ENCODE results near the gene SGMS1.
"Not testable (repeated sequence)": the region's sequence is repeated elsewhere in the genome, so short reads cannot be mapped to it uniquely, and the experiment has no call there.

The SGMS1 gene

DNA sequence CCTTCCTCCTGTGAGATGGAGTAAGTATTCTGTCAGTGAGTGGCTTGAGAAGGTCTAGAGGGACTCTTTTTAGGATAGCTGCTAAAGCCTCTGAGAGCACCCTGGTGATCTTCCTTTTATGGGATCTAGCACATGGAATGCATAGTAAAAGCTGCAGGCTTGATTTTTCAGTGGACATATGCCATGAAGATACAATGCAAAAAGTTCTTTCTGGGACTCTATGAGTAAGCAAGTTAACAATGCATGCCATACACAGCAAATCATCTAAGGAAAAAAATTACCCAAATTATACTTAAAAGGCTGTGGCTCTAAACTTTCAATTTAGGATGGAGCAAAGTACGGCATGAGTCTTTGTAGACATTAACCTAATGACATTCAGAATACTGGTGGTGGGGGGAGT is 154.5 kb downstream of the SGMS1 start:
- DNase-seq (ENCODE audit: low read depth) = peak; percentile 38

DNA sequence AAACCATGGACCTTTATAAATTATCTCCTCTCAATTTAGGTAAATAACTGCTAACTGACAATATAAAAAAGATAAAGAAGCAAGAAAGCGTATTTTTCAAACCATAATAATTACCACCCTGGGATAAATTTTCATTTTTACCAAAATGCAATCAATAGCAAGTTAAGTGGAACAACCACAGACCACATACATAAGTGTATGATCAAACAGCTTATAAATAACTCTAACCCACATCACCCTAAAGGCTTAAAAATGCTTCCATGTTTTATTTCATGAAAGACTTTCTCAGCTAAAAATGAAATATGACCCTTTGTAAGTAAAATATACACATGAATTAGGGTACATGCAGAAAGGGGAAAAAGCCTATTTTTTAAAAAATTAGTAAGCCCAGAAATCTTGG is 156.5 kb downstream of the SGMS1 start:
- no peak for DNase-seq (ENCODE audit: low read depth)

DNA sequence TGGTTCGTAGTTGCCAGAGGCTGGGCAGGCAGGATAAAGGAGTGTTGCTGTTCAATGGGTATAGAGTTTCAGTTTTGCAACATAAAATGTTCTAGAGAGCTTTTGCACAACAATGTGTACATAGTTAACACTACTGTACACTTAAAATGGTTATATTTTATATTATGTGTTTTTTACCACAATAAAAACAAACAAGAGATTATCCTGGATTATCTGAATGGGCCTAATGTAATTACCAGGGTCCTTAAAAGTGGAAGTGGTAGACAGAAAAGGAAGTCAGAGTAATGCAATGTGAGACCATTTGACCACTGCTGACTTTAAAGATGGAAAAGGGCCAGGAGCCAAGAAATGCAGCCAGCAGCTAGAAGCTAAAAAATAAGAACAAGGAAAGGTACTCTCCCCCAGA is 159.7 kb downstream of the SGMS1 start:
- DNase-seq (ENCODE audit: low read depth) = no peak

DNA sequence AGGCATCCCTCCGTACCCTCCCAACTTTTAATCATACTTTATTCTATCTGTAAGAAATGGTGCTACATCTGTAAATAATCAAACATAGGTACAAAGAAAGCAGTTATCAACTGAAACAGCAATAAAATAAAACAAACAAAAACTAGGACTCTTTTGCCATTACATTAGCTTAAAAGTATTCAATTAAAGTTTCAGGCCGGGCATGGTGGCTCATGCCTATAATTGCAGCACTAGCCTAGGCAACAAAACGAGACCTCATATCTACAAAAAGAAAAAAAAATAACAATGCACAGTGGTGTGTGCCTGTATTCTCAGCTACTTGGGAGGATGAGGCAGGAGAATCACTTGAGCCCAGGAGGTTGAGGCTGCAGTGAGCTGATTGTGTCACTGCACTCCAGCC is 161.9 kb downstream of the SGMS1 start:
- DNase-seq (ENCODE audit: low read depth) = no peak

DNA sequence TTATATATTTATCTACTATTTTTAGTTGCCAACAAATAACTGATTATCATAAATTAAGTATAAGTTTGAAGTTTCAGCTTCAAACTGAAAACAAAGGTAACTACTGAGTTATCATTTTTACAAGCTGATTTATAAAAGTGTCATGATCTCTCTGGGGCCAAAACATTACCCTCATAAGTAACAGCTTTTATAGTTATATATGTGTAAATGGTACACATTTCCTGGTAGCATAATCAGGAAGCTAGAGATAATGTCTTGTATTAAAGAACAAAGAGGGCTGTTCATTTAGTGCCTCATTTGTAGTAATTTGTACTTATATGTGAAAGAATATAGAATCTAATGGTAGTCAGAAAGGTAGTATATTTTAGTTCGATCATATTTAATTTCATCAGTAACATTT is 162.6 kb downstream of the SGMS1 start:
- DNase-seq (ENCODE audit: low read depth) = no peak

DNA sequence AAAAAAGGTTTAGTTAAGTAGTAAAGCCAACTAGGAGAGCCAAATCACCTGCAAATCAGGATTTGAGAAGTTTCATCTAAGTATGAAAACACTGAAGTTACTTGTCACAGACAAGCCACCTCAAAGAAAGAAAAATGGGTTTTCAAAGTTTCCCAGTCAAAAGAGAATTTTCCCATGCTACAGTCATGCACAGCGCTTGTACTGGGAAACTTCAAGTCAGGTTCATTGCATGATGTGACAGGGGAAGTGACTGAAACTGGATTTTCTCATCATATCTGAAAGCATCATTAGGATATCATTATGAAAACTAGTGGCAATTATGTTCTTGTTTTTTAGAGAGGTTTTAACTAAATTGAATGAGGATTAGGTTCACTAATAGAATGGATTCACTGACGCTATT is 167.0 kb downstream of the SGMS1 start:
- no peak for DNase-seq (ENCODE audit: low read depth)

DNA sequence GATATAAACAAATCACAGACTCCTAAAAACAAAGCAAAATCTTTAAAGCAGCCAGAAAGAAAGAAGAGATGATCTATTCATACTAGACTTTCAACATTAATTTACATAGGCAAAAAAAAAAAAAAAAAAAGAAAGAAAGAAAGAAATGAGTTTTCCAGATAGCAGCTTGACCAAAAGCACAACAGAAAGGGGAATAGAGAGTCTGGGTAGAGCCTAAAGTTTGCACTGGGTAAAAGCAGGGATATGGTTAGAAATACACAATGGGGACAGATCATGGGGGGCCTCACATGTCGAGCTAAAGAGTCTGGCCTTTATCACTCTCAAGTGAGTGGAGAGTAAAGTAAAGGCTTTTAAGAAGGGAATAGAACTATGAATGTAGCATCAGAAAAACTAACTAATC is 169.8 kb downstream of the SGMS1 start:
- DNase-seq (ENCODE audit: low read depth) = no peak

DNA sequence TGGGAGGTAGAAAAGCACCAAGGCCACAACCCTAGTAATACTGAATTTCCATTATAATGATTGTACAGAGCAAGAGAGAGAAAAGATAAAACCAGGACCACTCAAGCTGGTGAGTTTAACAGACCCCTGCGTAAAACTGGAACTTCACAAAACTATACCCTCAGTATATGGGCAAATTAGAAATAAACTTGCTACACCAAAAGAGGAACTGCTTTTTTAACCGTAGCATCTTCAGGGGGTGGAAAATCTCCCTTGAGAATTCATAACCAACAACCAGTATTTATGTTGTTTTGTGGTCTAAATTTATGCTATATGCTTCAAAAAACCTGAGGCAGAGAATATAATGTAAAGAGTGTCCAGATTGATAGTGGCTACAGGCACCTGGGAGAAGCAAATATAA is 171.2 kb downstream of the SGMS1 start:
- no peak for DNase-seq (ENCODE audit: low read depth)

DNA sequence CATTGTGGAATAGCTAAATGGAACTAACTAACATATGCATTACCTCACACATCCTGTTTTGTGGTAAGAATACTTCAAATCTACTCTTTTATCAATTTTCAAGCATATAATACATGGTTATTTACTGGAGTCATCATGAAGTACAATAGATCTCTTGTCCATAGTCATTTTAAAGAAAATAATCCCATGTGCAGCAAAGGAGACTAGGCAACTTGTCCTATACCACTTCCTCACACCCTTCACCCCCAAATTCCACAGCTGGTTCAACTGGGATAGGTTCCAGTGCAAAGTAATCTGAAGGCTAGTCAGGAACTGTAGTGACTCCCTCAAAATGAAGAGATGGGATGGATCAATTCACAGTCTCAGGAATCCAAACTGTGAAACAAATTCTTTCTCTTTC is 176.1 kb downstream of the SGMS1 start:
- no peak for DNase-seq (ENCODE audit: low read depth)

DNA sequence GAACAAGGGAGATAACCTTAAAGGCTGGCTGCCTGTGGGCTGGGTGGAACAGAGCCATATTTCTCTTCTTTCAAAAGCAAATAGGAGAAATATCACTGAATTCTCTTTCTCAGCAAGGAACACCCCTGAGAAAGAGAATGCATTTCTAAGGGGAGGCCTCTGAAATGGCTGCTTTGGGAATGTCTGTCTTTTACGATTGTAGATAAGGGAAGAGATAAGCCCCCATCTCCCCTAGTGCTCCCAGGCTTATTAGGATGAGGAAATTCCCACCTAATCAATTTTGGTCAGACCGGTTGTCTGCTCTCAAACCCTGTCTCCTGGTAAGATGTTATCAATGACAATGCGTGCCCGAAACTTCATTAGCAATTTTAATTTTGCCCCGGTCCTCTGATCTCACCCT is 178.0 kb downstream of the SGMS1 start:
- not testable (repeated sequence) for DNase-seq (ENCODE audit: low read depth)

DNA sequence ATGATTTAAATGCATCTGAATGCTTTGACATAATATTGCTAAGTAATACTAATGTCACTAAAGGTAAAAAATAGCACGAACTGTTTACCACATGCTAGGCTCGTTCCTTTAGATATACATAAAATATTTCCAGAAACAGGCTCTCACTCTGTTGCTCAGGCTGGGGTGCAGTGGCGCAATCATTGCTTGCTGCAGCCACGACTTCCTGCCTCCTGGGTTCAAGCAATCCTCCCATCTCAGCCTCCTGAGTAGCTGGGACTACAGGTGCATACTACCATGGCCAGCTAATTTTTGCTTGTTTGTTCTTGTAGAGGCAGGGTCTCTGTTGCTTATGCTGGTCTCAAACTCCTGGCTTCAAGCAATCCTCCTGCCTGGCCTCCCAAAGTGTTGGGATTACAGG is 183.3 kb downstream of the SGMS1 start:
- no peak for DNase-seq (ENCODE audit: low read depth)

DNA sequence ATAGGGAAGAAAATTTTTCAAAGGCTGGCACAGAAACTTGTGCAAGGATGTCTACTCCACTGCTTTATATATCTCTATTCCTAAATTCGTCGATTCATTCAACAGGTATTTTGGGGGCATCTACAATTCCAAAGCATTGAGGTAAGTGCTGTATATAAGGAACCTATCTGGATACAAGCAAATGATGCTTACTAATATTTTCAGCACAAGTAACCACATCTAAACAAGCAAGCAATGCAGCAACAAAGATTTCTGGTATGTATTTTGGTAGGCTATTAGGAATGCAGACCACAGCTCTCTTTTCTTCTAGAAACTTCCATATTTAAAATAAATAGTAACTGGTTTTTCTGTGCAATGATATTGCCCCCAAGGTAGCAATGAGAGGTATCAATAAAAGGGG is 183.9 kb downstream of the SGMS1 start:
- no peak for DNase-seq (ENCODE audit: low read depth)

DNA sequence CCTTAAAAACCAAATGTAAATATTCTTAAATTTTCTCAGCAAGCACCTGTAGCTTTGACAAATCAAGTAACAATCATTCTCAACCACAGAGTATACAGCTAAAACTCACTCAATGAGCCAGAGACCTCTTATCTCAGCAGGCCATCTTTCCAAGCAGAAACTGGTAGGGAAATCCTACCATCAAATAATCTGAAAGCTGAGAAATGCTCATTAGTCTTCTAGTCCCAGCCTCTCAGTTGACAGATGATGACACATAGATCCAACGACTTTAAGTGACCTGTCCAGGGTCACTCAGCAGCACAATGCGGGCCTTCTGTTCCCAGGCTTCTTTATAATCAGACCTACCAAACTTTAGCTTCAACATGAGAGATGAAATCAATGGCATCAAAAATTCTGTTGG is 184.6 kb downstream of the SGMS1 start:
- no peak for DNase-seq (ENCODE audit: low read depth)

DNA sequence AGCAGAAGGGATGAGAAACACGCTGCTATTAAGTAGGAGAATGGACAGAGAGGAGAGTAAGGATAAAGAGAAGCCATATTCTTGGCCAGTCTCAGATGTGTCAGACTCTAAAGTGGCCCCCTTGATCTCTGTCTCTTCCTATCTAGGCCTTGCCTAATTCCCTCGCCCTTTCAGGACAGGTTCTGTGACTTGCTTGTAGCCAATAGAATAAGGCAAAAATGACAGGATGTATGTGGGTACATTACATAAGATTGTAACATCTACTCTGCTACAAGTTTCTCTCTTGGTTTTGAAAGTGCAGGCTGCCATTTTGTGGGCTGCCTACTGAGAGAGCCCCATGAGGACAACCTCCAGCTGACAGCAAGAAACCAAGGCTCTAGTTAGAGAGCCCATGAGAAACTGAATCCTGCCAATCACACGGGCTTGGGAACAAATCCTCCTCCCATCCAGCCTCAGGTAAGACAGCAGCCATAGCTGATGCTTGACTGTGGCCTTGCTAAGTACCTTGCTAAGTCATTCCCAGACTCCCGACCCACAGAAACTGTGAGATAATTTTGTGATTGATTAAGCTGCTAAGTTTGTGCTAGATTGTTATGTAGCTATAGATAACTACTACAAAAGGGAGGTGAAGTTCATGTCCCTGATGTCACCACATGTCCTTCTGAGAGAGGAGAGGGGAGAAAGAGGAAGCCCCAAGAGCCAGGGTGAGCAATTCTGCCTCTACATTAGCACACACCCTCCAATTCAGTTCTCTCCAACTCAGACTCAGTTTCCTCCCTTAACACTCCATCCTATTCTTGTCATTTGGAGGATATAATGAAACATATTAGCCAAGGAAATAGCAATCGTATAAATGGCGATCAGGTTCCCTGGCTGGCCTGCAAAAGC is 185.5 kb downstream of the SGMS1 start:
- DNase-seq (ENCODE audit: low read depth) = no peak

DNA sequence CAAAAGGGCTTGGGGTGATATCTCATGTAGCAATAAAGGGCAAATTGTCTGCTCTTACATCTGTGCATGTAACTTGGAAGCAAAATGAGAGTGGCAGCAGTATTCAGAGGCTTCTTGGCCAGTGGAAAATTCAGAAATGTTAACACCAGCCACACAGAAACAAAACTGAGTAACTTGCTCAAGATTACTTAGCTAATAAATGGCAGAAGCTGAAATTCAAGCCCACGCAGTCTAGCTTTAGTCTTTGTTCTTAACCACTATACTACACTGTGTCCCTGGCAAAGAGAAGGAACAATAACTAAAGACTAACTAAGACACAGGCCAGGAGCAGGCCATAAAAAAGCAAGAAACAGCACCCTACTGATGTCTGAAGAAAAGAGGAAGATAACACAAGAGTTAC is 186.5 kb downstream of the SGMS1 start:
- DNase-seq (ENCODE audit: low read depth) = no peak

DNA sequence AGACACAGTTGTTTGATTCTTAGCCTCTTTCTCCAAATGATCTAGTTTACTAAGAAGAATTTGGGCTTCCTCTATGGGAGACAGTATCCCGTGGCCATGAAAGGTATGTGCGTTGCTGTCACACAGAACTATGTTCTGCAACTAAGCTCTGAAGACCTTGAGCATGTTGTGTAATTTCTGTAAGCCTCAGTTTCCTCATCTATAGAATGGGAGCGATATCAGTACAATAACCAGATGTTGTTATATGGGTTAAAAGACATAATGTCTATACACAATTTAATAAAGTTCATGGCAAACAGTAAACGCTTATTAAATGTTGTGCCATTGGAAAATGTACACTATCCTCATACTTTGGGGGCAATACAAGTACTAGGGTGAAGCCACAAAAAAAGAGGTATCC is 187.0 kb downstream of the SGMS1 start:
- no peak for DNase-seq (ENCODE audit: low read depth)

DNA sequence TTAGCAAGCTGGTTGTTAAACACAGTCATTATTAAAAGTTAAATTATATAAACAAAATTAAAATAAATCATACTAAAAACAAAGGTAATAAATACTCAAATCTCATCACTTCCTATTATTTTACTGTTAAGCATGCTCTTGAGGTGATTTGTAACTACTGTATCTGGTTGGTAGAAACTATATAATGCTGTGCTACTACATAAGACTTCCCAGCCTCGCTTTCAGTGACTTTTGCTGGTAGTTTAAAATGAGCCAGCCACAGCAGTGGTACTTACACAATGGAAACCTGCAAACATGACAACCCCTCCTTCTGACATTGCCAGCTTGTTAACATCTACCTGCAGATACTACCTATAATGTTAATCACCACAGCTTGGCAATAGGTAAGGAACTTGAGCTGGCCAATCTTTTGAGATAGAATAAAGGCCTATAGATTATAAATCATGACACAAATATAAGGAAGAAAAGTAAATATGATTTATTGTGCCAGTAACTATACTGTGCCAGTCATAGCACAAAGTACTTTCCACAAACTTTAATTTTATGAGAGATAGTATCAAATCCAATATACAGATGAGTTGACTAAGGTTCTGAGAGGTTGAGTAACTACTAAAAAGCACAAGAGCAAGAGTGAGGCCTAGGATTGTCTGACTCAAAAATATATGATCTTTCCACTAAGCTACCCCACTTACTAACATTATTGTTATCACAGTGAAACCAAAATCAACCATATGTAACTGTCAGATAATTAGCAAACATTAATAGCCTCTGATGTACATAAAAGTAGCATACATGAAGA is 191.3 kb downstream of the SGMS1 start:
- no peak for DNase-seq (ENCODE audit: low read depth)

DNA sequence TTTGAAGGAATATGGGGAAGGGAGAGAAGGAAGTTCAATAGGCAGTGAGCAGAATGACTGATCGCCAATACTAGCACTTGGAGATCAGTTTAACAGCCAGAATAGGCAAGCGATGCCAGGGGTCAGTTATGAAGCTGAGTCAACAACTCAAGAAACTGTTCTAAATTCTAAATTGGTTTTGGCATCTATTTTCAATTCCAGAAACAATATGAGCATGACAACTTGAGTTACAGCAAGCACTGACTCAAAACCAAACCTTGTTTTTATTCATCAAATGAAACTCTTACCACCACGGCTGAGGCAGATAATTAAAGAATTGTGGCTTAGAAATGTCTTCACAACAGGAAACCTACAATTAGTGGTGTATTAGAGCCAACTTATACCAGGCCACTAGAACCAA is 192.0 kb downstream of the SGMS1 start:
- DNase-seq (ENCODE audit: low read depth) = peak; percentile 64

DNA sequence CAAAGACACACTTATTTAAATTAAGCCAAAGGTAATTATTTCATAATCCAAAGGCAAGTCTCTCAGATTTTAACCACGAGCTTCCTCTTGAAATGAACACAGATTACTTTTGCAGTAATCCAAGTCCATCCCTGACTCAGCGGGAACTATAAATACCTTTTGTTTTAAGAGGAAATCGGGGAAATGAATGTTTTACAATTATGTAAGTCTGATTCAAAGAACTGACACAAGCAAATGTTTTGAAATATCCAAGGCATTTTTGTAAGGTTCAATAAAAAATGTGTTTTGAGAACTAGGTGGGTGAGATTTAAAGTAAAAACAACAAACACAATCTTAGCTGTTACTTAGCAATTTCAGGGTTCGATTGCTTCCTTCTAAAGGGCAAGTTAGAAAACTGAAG is 192.6 kb downstream of the SGMS1 start:
- no peak for DNase-seq (ENCODE audit: low read depth)

DNA sequence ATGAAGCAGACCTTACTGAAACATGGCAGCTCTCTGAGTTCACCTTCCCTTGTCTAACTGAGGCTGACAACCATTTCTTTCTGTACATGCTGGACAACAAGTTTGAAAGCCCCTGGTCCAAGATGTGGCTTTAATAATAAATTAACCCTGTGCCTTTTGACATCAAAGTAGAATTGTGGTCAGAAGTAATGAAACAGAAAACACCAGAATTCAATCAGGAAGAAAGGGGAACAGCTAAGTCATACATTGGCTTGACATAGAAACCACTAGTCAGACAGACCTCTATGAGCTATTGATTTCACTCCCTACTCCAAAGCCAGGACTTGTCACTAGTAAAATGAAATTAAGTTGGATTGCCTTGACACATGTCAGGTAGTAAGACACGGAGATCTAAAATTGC is 197.3 kb downstream of the SGMS1 start:
- no peak for DNase-seq (ENCODE audit: low read depth)

DNA sequence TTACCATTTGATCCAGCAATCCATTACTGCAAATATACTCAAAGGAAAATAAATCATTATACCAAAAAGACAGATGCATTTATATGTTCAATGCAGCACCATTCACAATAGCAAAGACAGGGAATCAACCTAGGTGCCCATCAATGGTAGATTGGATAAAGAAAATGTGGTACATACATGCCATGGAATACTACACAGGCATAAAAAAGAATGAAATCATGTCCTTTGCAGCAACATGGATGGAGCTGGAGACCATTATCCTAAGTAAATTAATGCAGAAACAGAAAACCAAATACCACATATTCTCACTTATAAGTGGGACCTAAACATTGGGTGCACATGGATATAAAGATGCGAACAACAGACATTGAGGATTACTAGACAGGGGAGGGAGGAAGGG is 198.5 kb downstream of the SGMS1 start:
- not testable (repeated sequence) for DNase-seq (ENCODE audit: low read depth)

DNA sequence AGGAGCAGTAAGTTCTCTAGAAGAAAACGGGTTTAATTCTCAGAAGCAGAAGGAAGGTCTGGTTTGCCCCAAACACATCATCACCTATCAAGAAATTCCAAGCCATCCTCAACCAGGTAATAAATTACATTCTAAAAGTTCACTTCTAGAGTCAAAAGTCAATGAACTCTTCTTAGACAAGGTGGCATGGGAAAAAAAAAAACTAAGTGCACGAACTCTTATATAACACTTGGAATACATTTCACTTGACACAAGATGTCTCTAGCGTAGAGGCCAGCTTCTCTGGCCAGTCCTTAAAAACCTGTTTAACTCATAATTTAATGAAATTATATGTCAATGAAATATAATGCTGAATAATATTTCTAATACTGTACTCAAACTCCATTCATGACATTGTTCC is 200.3 kb downstream of the SGMS1 start:
- DNase-seq (ENCODE audit: low read depth) = no peak

DNA sequence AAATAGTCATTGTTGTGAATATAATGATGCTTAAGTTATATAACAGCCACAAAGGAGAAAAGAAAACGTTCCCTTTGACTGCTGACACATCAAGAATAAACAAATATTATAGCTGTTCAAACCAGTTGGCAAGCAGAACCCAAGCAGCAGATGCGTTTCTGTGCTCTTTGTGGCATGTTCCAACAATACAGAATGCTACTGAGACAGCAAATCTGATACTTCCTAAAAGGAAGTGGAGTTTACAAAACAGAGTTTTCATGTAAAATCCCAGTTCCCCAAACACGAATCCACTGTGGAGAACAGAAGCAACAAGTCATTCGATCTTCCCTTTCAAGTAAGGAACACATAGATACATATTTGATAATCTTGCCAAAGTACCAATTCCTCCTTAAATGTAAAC is 201.5 kb downstream of the SGMS1 start:
- no peak for DNase-seq (ENCODE audit: low read depth)

Measured in GM04504 (cell line).